ENCODE data around the gene EXOC2.

The EXOC2 gene

GRCh38 chr6:509676-510075, 183.3 kb downstream of the EXOC2 start:
- no peak for TF ChIP-seq CTCF (conservative IDR thresholded peaks at IDR 0.05)
- no peak for TF ChIP-seq ZFX (IDR thresholded peaks at IDR 0.05)
- no peak overlapping the region for H3K27ac ChIP-seq

DNA sequence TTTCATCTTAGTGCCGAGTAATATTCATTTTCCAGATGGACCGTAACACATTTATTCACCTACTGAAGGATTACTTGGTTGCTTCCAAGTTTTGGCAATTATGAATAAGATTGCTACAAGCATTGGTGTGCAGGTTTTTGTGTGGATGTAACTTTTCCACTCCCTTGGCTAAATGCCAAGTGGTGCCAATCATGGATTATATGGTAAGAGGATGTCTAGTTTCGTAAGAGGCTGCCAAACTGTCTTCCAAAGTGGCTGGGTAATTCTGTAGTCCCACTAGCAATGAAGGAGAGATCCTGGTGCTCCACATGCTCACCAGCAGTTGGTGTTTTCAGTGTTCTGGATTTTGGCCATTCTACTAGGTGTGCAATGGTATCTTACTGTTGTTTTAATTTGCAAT, 184.3 kb downstream of the EXOC2 start:
- TF ChIP-seq ZFX (IDR thresholded peaks at IDR 0.05) (no peak), CTCF (conservative IDR thresholded peaks at IDR 0.05) (no peak)

GRCh38 chr6:508006-508405, 184.9 kb downstream of the EXOC2 start:
- H3K27ac ChIP-seq: no peak overlapping the region
- TF ChIP-seq CTCF (conservative IDR thresholded peaks at IDR 0.05) (no peak), ZFX (IDR thresholded peaks at IDR 0.05) (no peak)

More for the DNA sequence above, 184.3 kb downstream of the EXOC2 start:
- H3K27ac ChIP-seq: no peak overlapping the region

GRCh38 chr6:506920-507622, 185.9 kb downstream of the EXOC2 start:
- H3K27ac ChIP-seq: no peak overlapping the region
- TF ChIP-seq CTCF (conservative IDR thresholded peaks at IDR 0.05): no peak
- no peak for TF ChIP-seq ZFX (IDR thresholded peaks at IDR 0.05)

DNA sequence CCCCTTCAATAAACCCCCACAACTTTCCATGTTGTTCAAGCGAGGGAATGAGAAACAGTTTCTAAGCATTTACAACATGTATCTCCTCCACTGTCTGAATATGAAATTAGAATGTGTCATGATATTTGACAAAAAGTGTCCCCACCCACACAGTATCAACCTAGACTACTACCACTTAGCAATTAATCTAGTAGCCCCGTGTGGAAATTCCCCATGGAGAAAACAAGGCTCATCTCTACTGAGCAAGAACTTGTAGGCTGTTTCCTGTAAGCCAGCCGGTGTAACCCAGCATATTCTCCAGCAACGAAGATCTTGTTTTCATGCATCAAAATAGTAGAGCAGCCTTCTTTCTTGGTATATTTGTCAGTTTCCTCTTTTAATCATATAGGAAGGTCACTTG, 186.4 kb downstream of the EXOC2 start:
- H3K27ac ChIP-seq: no peak overlapping the region
- no peak for TF ChIP-seq ZFX (IDR thresholded peaks at IDR 0.05)
- TF ChIP-seq CTCF (conservative IDR thresholded peaks at IDR 0.05): no peak

GRCh38 chr6:505374-505773, 187.6 kb downstream of the EXOC2 start:
- TF ChIP-seq CTCF (conservative IDR thresholded peaks at IDR 0.05) (no peak), ZFX (IDR thresholded peaks at IDR 0.05) (no peak)

GRCh38 chr6:504446-504980, 188.4 kb downstream of the EXOC2 start:
- no peak for TF ChIP-seq CTCF (conservative IDR thresholded peaks at IDR 0.05)
- H3K27ac ChIP-seq: no peak overlapping the region

More at GRCh38 chr6:505374-505773, 187.6 kb downstream of the EXOC2 start:
- no peak overlapping the region for H3K27ac ChIP-seq

Measured in C4-2B (cell line).